ENCODE measurements around the gene SUPT3H. TPM values are rescaled to one million over a fixed set of nuclear protein-coding genes. Genes with fewer than 3 reads are reported as not detected.

The SUPT3H gene
- total and polyA plus RNA-seq, 9 donors: 10.3 to 23.1 (median 16.2) TPM

GRCh38 chr6:45423111-45423823 is 45.5 kb upstream of the SUPT3H start:
- Histone ChIP-seq H3K27ac (peak overlapping the region; percentile 33 to 60), H3K4me1 (ENCODE audit: insufficient read depth) (peaks cover 3% of the 10 kb centered on the region), H3K36me3 (no peaks in the 10 kb centered on the region), H3K4me3 (peak overlapping the region; percentile 46), H3K27me3 (no peaks in the 10 kb centered on the region), H3K9me3 (no peaks in the 10 kb centered on the region)
- intact Hi-C loops (cut with DNase I): loop anchor here in 1 of 4 donors (5.0 to 10.0 kb wide), 2 partner anchors 292 to 946 kb away; no protein-coding TSS in a partner anchor
- peak; percentile 38 to 65 (median 47) for DNase-seq
- TF ChIP-seq CTCF (IDR thresholded peaks at IDR 0.05) (no peak), POLR2A (IDR thresholded peaks at IDR 0.05) (no peak), EP300 (IDR thresholded peaks at IDR 0.05) (no peak)
- 1 to 2% (median 2%) methylated on average over 45 to 62 of the region's 62 CpGs for WGBS, 3 donors

GRCh38 chr6:45422503-45423110 is 44.9 kb upstream of the SUPT3H start:
- DNase-seq: peak; percentile 35 to 62 (median 47)
- intact Hi-C loops (cut with DNase I): loop anchor here in 1 of 4 donors (5.0 to 10.0 kb wide), 2 partner anchors 292 to 945 kb away; no protein-coding TSS in a partner anchor
- no peaks in the 10 kb centered on the region for H3K27me3 ChIP-seq

GRCh38 chr6:45421709-45422502 is 44.2 kb upstream of the SUPT3H start:
- intact Hi-C loops (cut with DNase I): loop anchor here in 1 of 4 donors (5.0 to 10.0 kb wide), 2 partner anchors 293 to 945 kb away; no protein-coding TSS in a partner anchor
- no peak for TF ChIP-seq EP300 (IDR thresholded peaks at IDR 0.05)
- TF ChIP-seq POLR2A (IDR thresholded peaks at IDR 0.05): no peak
- TF ChIP-seq CTCF (IDR thresholded peaks at IDR 0.05): no peak
- H3K27me3 ChIP-seq: no peaks in the 10 kb centered on the region
- no peaks in the 10 kb centered on the region for H3K36me3 ChIP-seq
- peaks cover 3% of the 10 kb centered on the region for H3K4me1 ChIP-seq (ENCODE audit: insufficient read depth)
- peak; percentile 39 to 73 (median 60) for DNase-seq
- 0 to 1% (median 1%) methylated on average over 83 of the region's 83 CpGs for WGBS, 3 donors
- H3K27ac ChIP-seq: peak overlapping the region in 1 of 2 donors; percentile 33
- H3K9me3 ChIP-seq: no peaks in the 10 kb centered on the region
- H3K4me3 ChIP-seq: peak overlapping the region; percentile 46

More at GRCh38 chr6:45422503-45423110, 44.9 kb upstream of the SUPT3H start:
- no peaks in the 10 kb centered on the region for H3K36me3 ChIP-seq
- peak overlapping the region; percentile 46 for H3K4me3 ChIP-seq
- no peaks in the 10 kb centered on the region for H3K9me3 ChIP-seq
- peaks cover 3% of the 10 kb centered on the region for H3K4me1 ChIP-seq (ENCODE audit: insufficient read depth)
- WGBS, 3 donors: 1 to 2% (median 1%) methylated on average over 38 to 55 of the region's 55 CpGs
- H3K27ac ChIP-seq: peak overlapping the region; percentile 33 to 60
- TF ChIP-seq CTCF (IDR thresholded peaks at IDR 0.05) (no peak), EP300 (IDR thresholded peaks at IDR 0.05) (no peak), POLR2A (IDR thresholded peaks at IDR 0.05) (no peak)

Data from ovary (tissue), 9 donors.